SK-N-SH (cell line): ENCODE measurements around the gene PTEN. TPM values are rescaled to one million over a fixed set of nuclear protein-coding genes. Genes with fewer than 3 reads are reported as not detected.
"Not testable (repeated sequence)": the region's sequence is repeated elsewhere in the genome, so short reads cannot be mapped to it uniquely, and the experiment has no call there.

Experiments
- CTCF ChIA-PET: fragments of 300-600, 350-600 bp; formaldehyde crosslinking; extraction: SDS; loops from one replicate; lab custom pipeline; 2021; lab: Yijun Ruan, JAX
- POLR2A ChIA-PET: fragments of 350-600 bp; sonication (Branson Sonifier 250); formaldehyde crosslinking; extraction: SDS; loops from one replicate; lab custom pipeline; 2020; ENCODE audit warnings: antibody characterized with exemption, inconsistent platforms; lab: Yijun Ruan, JAX
- DNase-seq: peaks from one replicate; pipeline ENCODE4 v3.0.0; 2012
- H2AFZ ChIP-seq: fragments of 200-600 bp; sonication (generic); 2 replicates; pipeline ENCODE4 v1.8.1; 2016; ENCODE audit warnings: antibody characterized with exemption, mild to moderate bottlenecking, low read depth
- H3F3A ChIP-seq: fragments of 200-600 bp; sonication (generic); replicated peaks from 2 replicates; pipeline ENCODE3; 2016; ENCODE audit warnings: antibody characterized with exemption, mild to moderate bottlenecking; ENCODE audit not compliant: insufficient read depth
- H3K27ac ChIP-seq, 2 experiments: fragments of 200-500 bp in 1 of 2; fragments of 200-600 bp in 1 of 2; sonication (Bioruptor generic) in 1 of 2; sonication (generic), shearing (Covaris generic) in 1 of 2; 2 replicates each; pipeline versions ENCODE4 v1.5.1 to v1.6.1; 2014 to 2016; ENCODE audit warnings: low read depth in 2 of 2, inconsistent platforms in 1 of 2, low read length in 1 of 2, mild to moderate bottlenecking in 1 of 2, mixed read lengths in 1 of 2
- H3K27me3 ChIP-seq: fragments of 200-600 bp; sonication (generic), shearing (Covaris generic); 2 replicates; pipeline ENCODE4 v1.6.1; 2016; ENCODE audit warnings: mixed run types; ENCODE audit not compliant: insufficient read depth
- H3K36me3 ChIP-seq, 2 experiments: fragments of 200-500 bp in 1 of 2; fragments of 200-600 bp in 1 of 2; sonication (Bioruptor generic) in 1 of 2; sonication (generic) in 1 of 2; replicated peaks in 1 of 2; 2 replicates each; pipeline versions ENCODE3 to v1.5.1; 2014 to 2016; ENCODE audit warnings: low read length in 1 of 2, mild to moderate bottlenecking in 1 of 2; ENCODE audit not compliant: insufficient read depth in 2 of 2, control insufficient read depth in 1 of 2
- H3K4me1 ChIP-seq, 2 experiments: fragments of 200-500 bp in 1 of 2; fragments of 200-600 bp in 1 of 2; sonication (Bioruptor generic) in 1 of 2; sonication (generic), shearing (Covaris generic) in 1 of 2; 2 replicates each; pipeline versions ENCODE4 v1.5.1 to v1.6.1; 2014 to 2016; ENCODE audit warnings: low read depth in 1 of 2, low read length in 1 of 2, mixed run types in 1 of 2; ENCODE audit not compliant: insufficient read depth in 2 of 2, control insufficient read depth in 1 of 2
- H3K4me2 ChIP-seq: fragments of 200-600 bp; sonication (generic), shearing (Covaris generic); 2 replicates; pipeline ENCODE4 v1.6.1; 2017; ENCODE audit warnings: mixed run types
- H3K4me3 ChIP-seq, 2 experiments: fragments of 200-500 bp in 1 of 2; fragments of 200-600 bp in 1 of 2; sonication (Bioruptor generic) in 1 of 2; sonication (generic), shearing (Covaris generic) in 1 of 2; 2 replicates each; pipeline versions ENCODE4 v1.5.1 to v1.8.1; 2014 to 2016; ENCODE audit warnings: low read depth in 2 of 2, inconsistent platforms in 1 of 2, low read length in 1 of 2, mild to moderate bottlenecking in 1 of 2, mixed read lengths in 1 of 2, moderate library complexity in 1 of 2
- H3K79me2 ChIP-seq: fragments of 200-600 bp; sonication (generic); 2 replicates; pipeline ENCODE4 v1.8.1; 2017; ENCODE audit warnings: mild to moderate bottlenecking; ENCODE audit not compliant: insufficient read depth
- H3K9ac ChIP-seq: fragments of 200-600 bp; sonication (generic); 2 replicates; pipeline ENCODE4 v1.6.1; 2017; ENCODE audit warnings: mixed run types
- H3K9me2 ChIP-seq: fragments of 200-600 bp; sonication (generic); 2 replicates; pipeline ENCODE4 v1.6.1; 2017; ENCODE audit warnings: mixed run types
- H3K9me3 ChIP-seq: fragments of 200-600 bp; sonication (generic); 2 replicates; pipeline ENCODE4 v1.6.1; 2017; ENCODE audit warnings: mixed run types, mild to moderate bottlenecking, moderate library complexity
- H4K20me1 ChIP-seq: fragments of 200-600 bp; sonication (generic); 2 replicates; pipeline ENCODE4 v1.6.1; 2017; ENCODE audit warnings: mild to moderate bottlenecking, mixed run types; ENCODE audit not compliant: insufficient read depth
- CTCF ChIP-seq: fragments of 200-600 bp; sonication (generic); IDR thresholded peaks from 2 replicates; pipeline ENCODE4 v1.6.1; 2017; ENCODE audit warnings: antibody characterized with exemption, mild to moderate bottlenecking, moderate library complexity
- EZH2phosphoT487 ChIP-seq: fragments of 200-600 bp; sonication (generic); IDR thresholded peaks from 2 replicates; pipeline ENCODE4 v1.6.1; 2017; ENCODE audit warnings: low read depth, mixed run types, mild to moderate bottlenecking, antibody characterized with exemption, moderate library complexity, borderline replicate concordance
- FOXJ3 ChIP-seq: sonication (generic); formaldehyde crosslinking; IDR thresholded peaks from 2 replicates; pipeline ENCODE4 v1.5.1; 2020; ENCODE audit warnings: mild to moderate bottlenecking, missing genetic modification reagents
- FOXM1 ChIP-seq: IDR thresholded peaks from 2 replicates; pipeline ENCODE4 v1.4.0; 2012; ENCODE audit warnings: low read depth, mild to moderate bottlenecking
- GABPA ChIP-seq: IDR thresholded peaks from 2 replicates; pipeline ENCODE4 v1.4.0; 2012; ENCODE audit warnings: low read depth, mild to moderate bottlenecking
- GATA2 ChIP-seq: sonication (generic); formaldehyde crosslinking; IDR thresholded peaks from 2 replicates; pipeline ENCODE4 v1.5.0; 2020; ENCODE audit warnings: mild to moderate bottlenecking, missing genetic modification reagents
- MEF2A ChIP-seq: IDR thresholded peaks from 2 replicates; pipeline ENCODE4 v1.4.0; 2012; ENCODE audit warnings: low read depth, borderline replicate concordance
- MXI1 ChIP-seq: IDR thresholded peaks from 2 replicates; pipeline ENCODE4 v1.6.1; 2012; ENCODE audit warnings: mild to moderate bottlenecking, low read depth, low read length, improper control_type of control experiment
- POLR2AphosphoS5 ChIP-seq: IDR thresholded peaks from 2 replicates; pipeline ENCODE4 v1.6.1; 2012; ENCODE audit warnings: low read depth, low read length
- RAD21 ChIP-seq: IDR thresholded peaks from 2 replicates; pipeline ENCODE4 v1.6.1; 2012; ENCODE audit warnings: mild to moderate bottlenecking, low read length
- REST ChIP-seq: IDR thresholded peaks from 2 replicates; pipeline ENCODE4 v1.6.1; 2012; ENCODE audit warnings: mild to moderate bottlenecking, low read depth, low read length, moderate library complexity
- SMC3 ChIP-seq: IDR thresholded peaks from 2 replicates; pipeline ENCODE4 v1.6.1; 2012; ENCODE audit warnings: low read depth, low read length, improper control_type of control experiment
- TEAD4 ChIP-seq: IDR thresholded peaks from 2 replicates; pipeline ENCODE4 v1.4.0; 2012; ENCODE audit warnings: mild to moderate bottlenecking, borderline replicate concordance; ENCODE audit not compliant: insufficient read depth
- USF2 ChIP-seq: fragments of 150-350 bp; IDR thresholded peaks from 2 replicates; pipeline ENCODE4 v1.6.1; 2017; ENCODE audit warnings: antibody characterized with exemption, low read length, low read depth, borderline replicate concordance
- ZBTB33 ChIP-seq: IDR thresholded peaks from 2 replicates; pipeline ENCODE4 v1.4.0; 2012; ENCODE audit warnings: low read depth, borderline replicate concordance
- WGBS: methylation state at CpG from one replicate; pipeline ENCODE4 v1.1.6; 2017; ENCODE audit warnings: low lambda C conversion rate; 5-methylcytosine and 5-hydroxymethylcytosine counted together
- polyA plus RNA-seq, 3 experiments: library from polyadenylated mRNA; depleted of rRNA; stranded (reverse); fragments of >200 nt; gene quantifications; 2 replicates each; pipeline ENCODE4 v1.2.3, GENCODE V29; 2012
- TF ChIP-seq, protein P1 (sequence below): IDR thresholded peaks from 2 replicates; pipeline ENCODE4 v1.4.0; 2012; ENCODE audit warnings: low read depth, borderline replicate concordance

The PTEN gene
- polyA plus RNA-seq, 1 of the 3 experiments (the other 2 are of a cell fraction), result 12.8 TPM

DNA sequence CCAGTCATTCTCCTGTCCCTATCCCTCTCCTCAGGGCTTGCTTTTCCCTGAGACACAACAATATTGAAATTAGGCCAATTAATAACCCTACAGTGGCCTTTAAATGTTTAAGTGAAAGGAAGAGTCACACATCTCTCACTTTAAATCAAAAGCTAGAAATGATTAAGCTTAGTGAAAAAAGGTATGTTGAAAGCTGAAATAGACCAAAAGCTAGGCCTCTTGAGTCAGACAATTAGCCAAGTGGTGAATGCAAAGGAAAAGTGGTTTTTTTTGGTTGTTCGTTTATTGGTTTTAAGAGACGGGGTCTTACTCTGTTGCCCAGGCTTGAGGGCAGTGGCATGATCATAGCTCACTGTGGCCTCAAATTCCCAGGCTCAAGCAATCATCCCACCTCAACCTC is 35.7 kb upstream of the PTEN start:
- Histone ChIP-seq H3K36me3 (no peaks in the 10 kb centered on the region), H4K20me1 (no peaks in the 10 kb centered on the region), H3K4me1 (no peaks in the 10 kb centered on the region; a peak in 1 of 4 replicates), H3K27me3 (no peaks in the 10 kb centered on the region), H3K79me2 (no peaks in the 10 kb centered on the region), H3K9ac (no peak overlapping the region), H2AFZ (no peak overlapping the region), H3K9me3 (no peaks in the 10 kb centered on the region), H3F3A (peaks cover 5% of the 10 kb centered on the region), H3K4me3 (no peak overlapping the region), H3K27ac (no peak overlapping the region), H3K4me2 (no peak overlapping the region), H3K9me2 (no peaks in the 10 kb centered on the region)
- DNase-seq, result no peak
- 87% methylated on average over 2 of the region's 2 CpGs for WGBS
- no peak for TF ChIP-seq SMC3
- TF ChIP-seq FOXM1, result no peak
- TF ChIP-seq GABPA, result no peak
- no peak for TF ChIP-seq MXI1
- no peak for TF ChIP-seq ZBTB33
- TF ChIP-seq POLR2AphosphoS5, result no peak
- no peak for TF ChIP-seq REST
- TF ChIP-seq, protein P1, sequence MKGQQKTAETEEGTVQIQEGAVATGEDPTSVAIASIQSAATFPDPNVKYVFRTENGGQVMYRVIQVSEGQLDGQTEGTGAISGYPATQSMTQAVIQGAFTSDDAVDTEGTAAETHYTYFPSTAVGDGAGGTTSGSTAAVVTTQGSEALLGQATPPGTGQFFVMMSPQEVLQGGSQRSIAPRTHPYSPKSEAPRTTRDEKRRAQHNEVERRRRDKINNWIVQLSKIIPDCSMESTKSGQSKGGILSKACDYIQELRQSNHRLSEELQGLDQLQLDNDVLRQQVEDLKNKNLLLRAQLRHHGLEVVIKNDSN, result no peak
- no peak for TF ChIP-seq EZH2phosphoT487
- TF ChIP-seq USF2, result no peak
- no peak for TF ChIP-seq MEF2A
- no peak for TF ChIP-seq TEAD4
- no peak for TF ChIP-seq CTCF
- TF ChIP-seq FOXJ3 (CRISPR knock-in tag), result no peak
- no peak for TF ChIP-seq RAD21
- TF ChIP-seq GATA2 (CRISPR knock-in tag), result no peak
- ChIA-PET CTCF (interaction anchor here (1.0 to 1.5 kb wide), 2 partner anchors 9 to 10 kb away, joined by 3 to 4 read pairs; partner anchors contain the start of gene ATAD1), POLR2A (interaction anchor here (0.6 to 1.4 kb wide), 2 partner anchors 9 to 519 kb away, joined by 3 to 8 read pairs; partner anchors contain the start of gene ATAD1)

DNA sequence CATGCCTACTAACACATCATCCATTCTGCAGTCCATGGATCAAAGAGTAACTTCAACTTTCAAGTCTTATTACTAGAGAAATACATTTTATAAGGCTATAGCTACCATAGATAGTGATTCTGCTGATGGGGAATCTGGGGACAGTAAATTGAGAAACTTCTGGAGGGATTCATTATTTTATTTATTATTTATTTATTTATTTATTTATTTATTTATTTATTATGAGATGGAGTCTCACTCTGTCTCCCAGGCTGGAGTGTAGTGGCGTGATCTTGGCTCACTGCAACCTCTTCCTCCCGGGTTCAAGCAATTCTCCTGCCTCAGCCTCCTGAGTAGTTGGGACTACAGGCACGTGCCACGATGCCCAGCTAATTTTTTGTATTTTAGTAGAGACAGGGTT is 34.4 kb upstream of the PTEN start:
- H3K36me3 ChIP-seq, H3K27me3 ChIP-seq, H3K9me3 ChIP-seq, H3K4me3 ChIP-seq, H3K4me2 ChIP-seq, H3K27ac ChIP-seq, H3K9ac ChIP-seq, H3K9me2 ChIP-seq, DNase-seq, POLR2A ChIA-PET, H3K4me1 ChIP-seq, H4K20me1 ChIP-seq, H3K79me2 ChIP-seq, H3F3A ChIP-seq, H2AFZ ChIP-seq: not testable (repeated sequence)
- CTCF ChIA-PET, result interaction anchor here (1.5 kb wide), 1 partner anchor 9 kb away, joined by 3 read pairs; no protein-coding TSS in a partner anchor
- WGBS, result 80% methylated on average over 4 of the region's 4 CpGs
